ENCODE results near the gene OXER1.
A peak's percentile ranks its signal among the peaks of the same experiment; 100 is the strongest.

Gene OXER1

DNA sequence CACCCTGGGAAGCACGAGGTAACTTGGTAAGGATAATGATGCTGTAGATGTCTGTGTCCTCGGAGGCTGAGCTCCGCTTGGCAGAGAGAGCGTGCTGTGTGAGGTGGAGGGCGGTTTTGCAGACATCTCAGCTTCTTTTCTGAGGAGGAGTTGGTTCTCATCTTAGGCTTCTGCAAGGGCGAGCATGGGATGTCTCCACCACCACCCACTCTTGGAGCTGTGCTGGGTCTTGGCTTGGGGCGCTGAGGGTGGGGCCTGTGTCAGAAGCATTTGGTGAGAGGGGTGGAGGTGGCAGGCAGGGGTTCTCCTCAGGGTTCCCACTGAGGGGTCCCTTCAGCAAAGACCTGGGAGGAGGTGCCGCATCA lies 9.2 kb downstream of the OXER1 start:
- H2AFZ ChIP-seq (ENCODE audit: low read depth): peak overlapping the region; percentile 14
- H3K27ac ChIP-seq: peak overlapping the region; percentile 75

DNA sequence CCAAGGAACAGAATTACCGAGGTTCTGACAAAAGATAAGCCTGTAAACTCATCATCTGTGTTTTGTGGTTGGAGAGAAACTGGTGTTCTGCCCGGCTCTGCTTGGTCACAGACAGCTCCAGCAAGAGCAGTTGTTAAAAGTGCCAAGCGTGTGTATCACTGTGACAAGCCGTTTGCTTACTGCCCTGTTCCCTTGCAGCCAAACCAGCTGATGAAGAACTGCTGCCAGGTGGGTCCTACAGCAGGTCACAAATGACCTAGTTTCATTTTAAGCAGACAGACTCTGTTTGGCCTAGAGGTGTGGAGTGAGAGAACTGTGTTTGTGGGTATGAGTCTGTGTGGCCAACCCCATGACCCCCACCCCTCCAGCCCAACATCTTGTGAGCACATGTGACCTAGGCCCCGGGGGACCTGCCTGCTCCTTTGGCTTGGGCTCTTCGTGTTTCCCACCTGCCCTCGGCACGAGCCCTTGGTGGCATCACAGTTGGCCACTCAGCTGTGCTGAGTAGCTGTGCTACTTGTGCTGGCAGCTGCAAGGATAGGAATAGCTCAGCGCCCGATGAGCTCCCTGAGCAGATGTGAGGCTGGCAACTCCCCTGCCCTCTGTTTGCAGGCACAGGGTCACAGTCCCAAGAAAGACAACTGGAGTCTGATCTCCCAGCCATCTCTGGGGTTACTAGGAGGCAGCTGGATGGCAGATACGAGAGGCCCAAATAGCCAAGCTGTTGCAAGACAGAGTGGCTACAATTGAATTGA lies 9.7 kb downstream of the OXER1 start:
- TF ChIP-seq, protein P1, sequence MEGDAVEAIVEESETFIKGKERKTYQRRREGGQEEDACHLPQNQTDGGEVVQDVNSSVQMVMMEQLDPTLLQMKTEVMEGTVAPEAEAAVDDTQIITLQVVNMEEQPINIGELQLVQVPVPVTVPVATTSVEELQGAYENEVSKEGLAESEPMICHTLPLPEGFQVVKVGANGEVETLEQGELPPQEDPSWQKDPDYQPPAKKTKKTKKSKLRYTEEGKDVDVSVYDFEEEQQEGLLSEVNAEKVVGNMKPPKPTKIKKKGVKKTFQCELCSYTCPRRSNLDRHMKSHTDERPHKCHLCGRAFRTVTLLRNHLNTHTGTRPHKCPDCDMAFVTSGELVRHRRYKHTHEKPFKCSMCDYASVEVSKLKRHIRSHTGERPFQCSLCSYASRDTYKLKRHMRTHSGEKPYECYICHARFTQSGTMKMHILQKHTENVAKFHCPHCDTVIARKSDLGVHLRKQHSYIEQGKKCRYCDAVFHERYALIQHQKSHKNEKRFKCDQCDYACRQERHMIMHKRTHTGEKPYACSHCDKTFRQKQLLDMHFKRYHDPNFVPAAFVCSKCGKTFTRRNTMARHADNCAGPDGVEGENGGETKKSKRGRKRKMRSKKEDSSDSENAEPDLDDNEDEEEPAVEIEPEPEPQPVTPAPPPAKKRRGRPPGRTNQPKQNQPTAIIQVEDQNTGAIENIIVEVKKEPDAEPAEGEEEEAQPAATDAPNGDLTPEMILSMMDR (conservative IDR thresholded peaks at IDR 0.05; ENCODE audit: low read depth, low read length): no peak
- H3K4me1 ChIP-seq (ENCODE audit: low read depth, poor library complexity, severe bottlenecking): peaks cover 44% of the 10 kb centered on the region
- H2AFZ ChIP-seq (ENCODE audit: low read depth): peak overlapping the region; percentile 14
- no peaks in the 10 kb centered on the region for H3K36me3 ChIP-seq (ENCODE audit: insufficient read depth)
- peak overlapping the region; percentile 75 for H3K27ac ChIP-seq
- peak overlapping the region; percentile 30 for H3K4me3 ChIP-seq (IDR thresholded peaks at IDR 0.05; ENCODE audit: insufficient read depth, low read depth, low read length)
- H3K27me3 ChIP-seq (ENCODE audit: insufficient read depth, low read depth): no peaks in the 10 kb centered on the region
- H4K20me1 ChIP-seq (ENCODE audit: insufficient read depth): no peaks in the 10 kb centered on the region
- no peaks in the 10 kb centered on the region for H3K79me2 ChIP-seq (ENCODE audit: insufficient read depth, low read depth)
- peak overlapping the region; percentile 48; the same call in 1 of the 2 replicates for H3K9ac ChIP-seq
- H3K4me2 ChIP-seq: peak overlapping the region; percentile 69

More for the DNA sequence above, 9.2 kb downstream of the OXER1 start:
- H3K79me2 ChIP-seq (ENCODE audit: insufficient read depth, low read depth): no peaks in the 10 kb centered on the region
- no peaks in the 10 kb centered on the region for H3K36me3 ChIP-seq (ENCODE audit: insufficient read depth)
- H3K4me2 ChIP-seq: peak overlapping the region; percentile 69
- peak overlapping the region; percentile 48; the same call in 1 of the 2 replicates for H3K9ac ChIP-seq
- H3K27me3 ChIP-seq (ENCODE audit: insufficient read depth, low read depth): no peaks in the 10 kb centered on the region
- peaks cover 44% of the 10 kb centered on the region for H3K4me1 ChIP-seq (ENCODE audit: low read depth, poor library complexity, severe bottlenecking)
- TF ChIP-seq, protein P1 (conservative IDR thresholded peaks at IDR 0.05; ENCODE audit: low read depth, low read length): no peak
- peak overlapping the region; percentile 30 for H3K4me3 ChIP-seq (IDR thresholded peaks at IDR 0.05; ENCODE audit: insufficient read depth, low read depth, low read length)
- H4K20me1 ChIP-seq (ENCODE audit: insufficient read depth): no peaks in the 10 kb centered on the region

DNA sequence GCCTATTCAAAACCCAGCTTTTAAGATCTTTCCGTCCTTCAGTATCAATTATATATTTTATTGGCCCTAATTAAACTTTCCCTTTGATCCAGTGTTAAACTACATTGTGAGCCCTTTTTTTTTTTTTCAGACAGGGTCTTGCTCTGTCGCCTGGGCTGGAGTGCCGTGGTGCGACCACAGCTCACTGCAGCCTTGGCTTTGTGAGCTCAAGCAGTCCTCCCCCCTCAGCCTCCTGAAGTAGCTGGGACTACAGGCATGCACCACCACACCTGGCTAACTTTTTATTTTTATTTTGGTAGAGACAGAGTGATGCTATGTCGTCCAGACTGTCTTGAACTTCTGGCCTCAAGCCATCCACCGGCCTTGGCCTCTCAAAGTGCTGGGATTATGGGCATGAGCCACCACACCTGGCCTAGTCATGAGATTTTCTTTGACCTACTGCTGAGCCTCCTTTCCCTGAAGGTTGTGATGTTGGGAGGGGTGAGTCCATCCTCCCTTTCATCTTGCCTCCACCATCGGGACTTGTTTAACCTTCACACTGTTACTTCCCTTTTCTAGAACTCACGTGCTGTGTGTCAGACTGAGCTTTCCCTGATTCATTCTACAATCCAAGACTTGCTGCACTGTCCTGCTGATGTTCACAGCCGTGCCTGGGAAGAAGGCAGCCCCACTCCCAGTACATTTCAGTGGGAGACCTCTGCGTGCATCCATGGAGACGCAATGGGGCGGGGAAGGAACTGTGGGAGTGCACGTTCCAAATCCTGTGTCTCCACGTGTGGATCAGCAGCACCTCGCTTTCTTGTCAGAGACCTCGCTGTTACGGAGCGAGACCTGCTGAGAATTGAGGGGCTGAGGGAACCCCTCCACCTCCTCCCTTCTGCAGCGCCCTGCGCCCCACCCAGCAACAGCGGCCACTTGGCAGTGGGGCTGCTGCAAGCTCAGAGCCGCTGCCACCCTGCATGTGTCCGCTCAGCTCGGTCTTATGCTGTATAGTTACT lies 10.8 kb downstream of the OXER1 start:
- no peaks in the 10 kb centered on the region for H3K27me3 ChIP-seq (ENCODE audit: insufficient read depth, low read depth)
- H3K9ac ChIP-seq: peak overlapping the region; percentile 48; the same call in 1 of the 2 replicates
- peaks cover 44% of the 10 kb centered on the region for H3K4me1 ChIP-seq (ENCODE audit: low read depth, poor library complexity, severe bottlenecking)
- H3K4me3 ChIP-seq (IDR thresholded peaks at IDR 0.05; ENCODE audit: insufficient read depth, low read depth, low read length): no peak overlapping the region
- peak overlapping the region; percentile 69 for H3K4me2 ChIP-seq
- peak overlapping the region; percentile 75 for H3K27ac ChIP-seq
- H3K79me2 ChIP-seq (ENCODE audit: insufficient read depth, low read depth): no peaks in the 10 kb centered on the region
- no peaks in the 10 kb centered on the region for H3K36me3 ChIP-seq (ENCODE audit: insufficient read depth)
- H4K20me1 ChIP-seq (ENCODE audit: insufficient read depth): no peaks in the 10 kb centered on the region
- TF ChIP-seq, protein P1 (conservative IDR thresholded peaks at IDR 0.05; ENCODE audit: low read depth, low read length): no peak
- no peak overlapping the region for H2AFZ ChIP-seq (ENCODE audit: low read depth)

DNA sequence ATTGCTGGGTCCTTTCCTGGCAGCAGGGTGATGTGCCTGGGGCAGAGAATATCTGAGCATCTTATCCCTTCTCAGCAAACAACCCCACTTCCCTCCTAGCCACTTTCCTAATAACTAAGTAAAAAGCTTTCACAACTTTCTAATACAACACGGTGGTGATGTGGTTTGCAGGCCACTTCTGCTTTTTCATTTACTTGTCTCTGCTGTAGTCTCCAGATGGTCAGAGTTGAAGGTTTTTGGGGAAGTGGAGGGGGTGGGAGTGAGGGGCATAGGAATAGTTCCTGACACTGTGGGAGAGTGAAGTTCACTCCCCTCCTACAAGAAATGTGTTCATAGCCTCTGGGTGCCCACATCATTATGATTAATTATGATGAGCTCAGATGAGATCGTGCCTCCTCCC lies 11.6 kb downstream of the OXER1 start:
- peaks cover 44% of the 10 kb centered on the region for H3K4me1 ChIP-seq (ENCODE audit: low read depth, poor library complexity, severe bottlenecking)
- no peaks in the 10 kb centered on the region for H4K20me1 ChIP-seq (ENCODE audit: insufficient read depth)
- no peak overlapping the region for H3K4me2 ChIP-seq
- H3K79me2 ChIP-seq (ENCODE audit: insufficient read depth, low read depth): no peaks in the 10 kb centered on the region
- TF ChIP-seq, protein P1 (conservative IDR thresholded peaks at IDR 0.05; ENCODE audit: low read depth, low read length): no peak
- H2AFZ ChIP-seq (ENCODE audit: low read depth): no peak overlapping the region
- no peak overlapping the region for H3K4me3 ChIP-seq (IDR thresholded peaks at IDR 0.05; ENCODE audit: insufficient read depth, low read depth, low read length)
- H3K27me3 ChIP-seq (ENCODE audit: insufficient read depth, low read depth): no peaks in the 10 kb centered on the region
- H3K27ac ChIP-seq: no peak overlapping the region
- H3K36me3 ChIP-seq (ENCODE audit: insufficient read depth): no peaks in the 10 kb centered on the region
- H3K9ac ChIP-seq: no peak overlapping the region

Data from KMS-11 (cell line).